NCI-H345 treated with DMSO at 0.1 percent for 48 hours (cell line): ENCODE data around the gene NTHL1.

Source experiments
- DNase-seq: peaks from one replicate; lab custom pipeline; 2025; ENCODE audit not compliant: unreplicated experiment; lab: John Stamatoyannopoulos, UW

The NTHL1 gene

GRCh38 chr16:2047330-2048115 is at the start of gene NTHL1, which contains the start of gene TSC2:
TSS of gene NTHL1 (minus strand) at chr16:2047834. CDS start at chr16:2047823, 11 bp downstream.
TSS of gene TSC2 (plus strand) at chr16:2047985. CDS start at chr16:2048616, 631 bp downstream.
- DNase-seq: peak; percentile 91

- DNase-seq: no peak
These were observed 49.4 kb upstream of the NTHL1 start for GRCh38 chr16:2096853-2097595.

GRCh38 chr16:2095918-2096582 is 48.4 kb upstream of the NTHL1 start:
- DNase-seq: no peak

- DNase-seq: no peak
These were observed 47.8 kb upstream of the NTHL1 start for GRCh38 chr16:2095315-2095853.

DNA sequence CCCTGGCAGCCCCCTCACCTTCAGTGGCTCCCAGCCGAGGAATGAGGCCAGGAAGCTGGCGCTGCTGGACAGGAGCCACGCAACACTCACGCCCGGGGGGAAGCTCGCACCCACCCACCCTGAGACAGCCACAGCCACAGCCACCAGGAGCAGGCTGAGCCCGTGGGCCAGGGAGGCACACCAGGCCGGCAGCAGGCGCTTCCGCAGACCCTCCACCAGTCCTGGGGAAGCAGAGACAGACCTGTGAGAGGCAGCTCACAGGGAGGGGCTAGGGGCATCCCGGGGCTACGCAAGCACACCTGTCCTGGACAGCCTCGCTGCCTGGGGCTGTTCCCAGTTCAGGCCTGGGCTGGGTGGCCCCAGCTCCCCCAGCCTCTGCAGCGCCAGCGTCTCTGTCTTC is 46.2 kb upstream of the NTHL1 start:
- DNase-seq: no peak

- DNase-seq: no peak
These were observed 45.2 kb upstream of the NTHL1 start for GRCh38 chr16:2092866-2093265.

GRCh38 chr16:2092256-2092620 is 44.6 kb upstream of the NTHL1 start:
- DNase-seq: no peak

DNA sequence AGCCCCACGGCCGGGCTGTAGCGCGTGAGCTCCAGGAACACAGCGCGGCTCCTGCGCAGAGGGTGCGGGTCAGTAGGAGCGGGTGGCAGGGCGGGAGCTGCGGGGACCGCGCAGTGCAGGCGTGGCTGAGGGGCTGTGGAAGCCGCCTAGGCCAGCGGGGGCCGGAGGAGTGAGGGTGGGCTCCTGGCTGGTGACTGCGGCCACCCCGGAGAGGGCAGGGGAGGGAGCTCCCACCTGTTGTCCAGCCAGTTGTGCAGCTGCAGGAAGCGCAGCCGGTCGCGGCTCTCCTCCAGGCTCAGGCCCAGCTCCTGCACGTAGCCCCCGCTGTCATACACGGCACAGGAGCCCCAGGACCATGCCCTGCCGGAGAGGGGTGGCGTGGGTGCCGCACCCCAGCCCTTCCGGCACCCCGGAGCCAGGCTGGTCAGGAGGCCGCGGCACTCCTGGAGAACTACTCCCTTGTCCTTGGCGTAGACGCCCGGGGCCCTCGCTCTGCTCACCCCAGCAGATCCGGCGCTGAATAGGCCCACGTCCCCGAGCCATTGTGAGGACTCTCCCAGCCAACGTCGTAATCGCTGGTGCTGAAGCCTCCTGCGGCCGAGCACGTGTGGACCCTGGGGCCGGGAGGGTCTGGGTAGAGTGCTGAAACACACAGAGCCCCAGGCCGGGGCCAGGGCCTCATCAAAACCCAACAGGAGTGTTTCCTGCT is 44.1 kb upstream of the NTHL1 start:
- no peak for DNase-seq

GRCh38 chr16:2090777-2091546 is 43.3 kb upstream of the NTHL1 start:
- DNase-seq: no peak

- no peak for DNase-seq
These were observed 42.8 kb upstream of the NTHL1 start for GRCh38 chr16:2090481-2090776.

GRCh38 chr16:2089706-2090480 is 42.3 kb upstream of the NTHL1 start:
- no peak for DNase-seq

GRCh38 chr16:2088759-2089358 is 41.2 kb upstream of the NTHL1 start:
- DNase-seq: no peak

GRCh38 chr16:2087748-2088631 is 40.4 kb upstream of the NTHL1 start:
- no peak for DNase-seq

- no peak for DNase-seq
These were observed 39.4 kb upstream of the NTHL1 start for GRCh38 chr16:2086812-2087747.

- DNase-seq: no peak
These were observed 38.6 kb upstream of the NTHL1 start for GRCh38 chr16:2086106-2086742.

- no peak for DNase-seq
These were observed 38.0 kb upstream of the NTHL1 start for GRCh38 chr16:2085669-2086068.
